GM11168 (cell line): ENCODE measurements around the gene ZNF880.
"Not testable (repeated sequence)": the region's sequence is repeated elsewhere in the genome, so short reads cannot be mapped to it uniquely, and the experiment has no call there.

Experiments used
- in situ Hi-C: fragments of 300-500 bp; cut with MboI; formaldehyde crosslinking; loops from one replicate; pipeline ENCODE4 v1.12.0; 2022; ENCODE audit warnings: low sequenced_read_pairs; ENCODE audit not compliant: unreplicated experiment

The ZNF880 gene

GRCh38 chr19:52369559-52370340, at the start of gene ZNF880:
Gene ZNF880 (plus strand): TSS chr19:52369923. CDS start chr19:52369966, 43 bp downstream.
- in situ Hi-C loops, result no loop called here

GRCh38 chr19:52322429-52322828, 47.3 kb upstream of the ZNF880 start:
- in situ Hi-C loops, result no loop called here

- in situ Hi-C loops, result no loop called here
These were observed 38.0 kb upstream of the ZNF880 start for GRCh38 chr19:52331757-52332156.

GRCh38 chr19:52335768-52336116, 34.0 kb upstream of the ZNF880 start:
- in situ Hi-C loops, result no loop called here

GRCh38 chr19:52336117-52336790, 33.5 kb upstream of the ZNF880 start, which contains the start of gene ZNF610:
Gene ZNF610 (plus strand): TSS chr19:52336243. CDS start chr19:52349173, 12,930 bp downstream.
- in situ Hi-C loops, result no loop called here

- in situ Hi-C loops, result no loop called here
These were observed 32.8 kb upstream of the ZNF880 start for GRCh38 chr19:52336791-52337381.

GRCh38 chr19:52339022-52339421, 30.7 kb upstream of the ZNF880 start:
- in situ Hi-C loops, result not testable (repeated sequence)

- in situ Hi-C loops, result no loop called here
These were observed 26.2 kb upstream of the ZNF880 start for GRCh38 chr19:52343548-52343947.

- in situ Hi-C loops, result no loop called here
These were observed 24.6 kb upstream of the ZNF880 start for GRCh38 chr19:52345162-52345561.

GRCh38 chr19:52351512-52351911, 18.2 kb upstream of the ZNF880 start:
- in situ Hi-C loops, result no loop called here

- in situ Hi-C loops, result no loop called here
These were observed 3.3 kb upstream of the ZNF880 start for GRCh38 chr19:52366414-52366824.

- in situ Hi-C loops, result no loop called here
These were observed 603 bp downstream of the ZNF880 start for GRCh38 chr19:52370341-52370710.

- in situ Hi-C loops, result no loop called here
These were observed 21.4 kb downstream of the ZNF880 start for GRCh38 chr19:52391135-52391534.

- in situ Hi-C loops, result no loop called here
These were observed 27.8 kb downstream of the ZNF880 start, which contains the start of gene ZNF528 for GRCh38 chr19:52397310-52398080. Gene ZNF528 (plus strand): TSS chr19:52397849. CDS start chr19:52402014, 4,165 bp downstream.

GRCh38 chr19:52398081-52398441, 28.3 kb downstream of the ZNF880 start:
- in situ Hi-C loops, result no loop called here

GRCh38 chr19:52410276-52410675, 40.6 kb downstream of the ZNF880 start:
- in situ Hi-C loops, result no loop called here

GRCh38 chr19:52415711-52416110, 46.0 kb downstream of the ZNF880 start:
- in situ Hi-C loops, result no loop called here

GRCh38 chr19:52428937-52429336, 59.2 kb downstream of the ZNF880 start, which contains the start of gene ZNF534:
Gene ZNF534 (plus strand): TSS chr19:52429148. CDS start chr19:52431475, 2,327 bp downstream.
- in situ Hi-C loops, result no loop called here
